HG03066 (cell line): ENCODE data around the gene TMEM163.
"Not testable (repeated sequence)": the region's sequence is repeated elsewhere in the genome, so short reads cannot be mapped to it uniquely, and the experiment has no call there.

Experiments used
- ATAC-seq: cut with Tn5 transposase; IDR thresholded peaks from one replicate; pipeline ENCODE4 v1.9.1; 2021; ENCODE audit warnings: low read depth; ENCODE audit not compliant: unreplicated experiment

Gene TMEM163

GRCh38 chr2:134499307-134499926, 219.4 kb downstream of the TMEM163 start:
- no peak for ATAC-seq

DNA sequence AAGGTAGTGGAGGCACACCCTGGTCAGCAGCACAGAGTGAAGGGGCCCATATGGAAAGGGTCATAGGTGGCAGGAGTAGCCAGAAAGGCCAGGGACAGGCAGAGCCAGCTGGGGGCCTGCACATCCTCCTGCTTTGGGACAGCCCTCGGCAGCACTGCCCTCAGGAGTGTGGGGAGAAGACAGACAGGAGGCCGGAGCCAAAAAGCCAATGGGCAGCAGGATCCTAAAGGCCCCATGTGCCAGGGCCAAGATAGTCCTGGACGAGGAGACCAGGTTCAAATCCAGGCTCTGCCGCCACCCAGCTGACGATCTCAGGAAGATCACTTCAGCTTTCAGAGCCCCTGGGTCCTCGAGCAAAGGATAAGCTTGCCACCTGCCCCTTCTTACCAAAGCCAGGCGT, 220.1 kb downstream of the TMEM163 start:
- ATAC-seq = no peak

DNA sequence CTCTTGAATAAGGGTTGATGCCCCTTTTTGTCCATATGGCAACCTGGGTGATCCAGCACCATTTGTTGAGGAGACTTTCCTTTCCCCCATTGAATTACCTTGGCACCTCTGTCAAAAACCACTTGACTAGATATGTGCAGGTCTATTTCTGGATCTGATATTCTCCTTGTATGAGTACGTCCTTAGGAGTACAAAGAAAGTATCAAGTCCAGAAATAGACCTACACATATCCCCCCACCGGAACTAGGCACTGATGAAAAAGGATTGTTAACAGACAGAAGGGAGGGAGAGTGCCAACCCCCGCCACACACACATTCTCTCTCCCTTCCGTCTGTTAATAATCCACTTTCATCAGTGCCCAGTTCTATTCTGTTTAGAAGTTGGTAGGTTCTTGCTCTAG, 225.0 kb downstream of the TMEM163 start:
- no peak for ATAC-seq

DNA sequence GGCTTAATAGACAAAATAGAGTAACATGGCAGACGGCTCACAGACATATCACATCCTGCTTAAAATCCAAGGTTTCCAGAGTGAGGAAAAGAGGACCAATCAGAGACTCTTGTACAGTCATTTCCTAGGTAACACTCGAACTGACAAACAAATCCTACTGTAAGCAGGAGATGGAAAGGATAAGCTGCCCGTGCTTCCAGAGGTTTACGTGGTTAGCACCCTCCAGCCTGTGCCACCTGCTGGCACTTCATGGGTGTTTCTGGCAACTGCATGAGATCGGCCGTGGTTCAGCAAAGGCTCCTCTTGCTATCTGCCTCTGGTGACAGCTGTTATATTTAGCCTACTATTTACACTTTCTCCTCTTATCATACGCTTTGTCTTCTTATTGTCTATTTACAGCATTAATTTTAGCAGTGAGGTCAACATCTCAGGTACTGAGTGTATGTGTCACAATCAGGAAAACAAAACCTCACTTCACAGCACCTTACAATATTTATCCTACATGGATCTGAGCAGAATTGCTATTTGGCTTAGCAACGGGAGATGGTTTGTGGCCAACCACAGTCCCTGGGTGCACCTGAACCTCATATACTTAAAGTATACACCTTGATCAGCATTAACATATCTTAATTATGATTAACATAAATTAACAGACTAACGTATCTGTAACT, 226.9 kb downstream of the TMEM163 start:
- no peak for ATAC-seq

GRCh38 chr2:134491022-134491421, 227.8 kb downstream of the TMEM163 start:
- no peak for ATAC-seq

DNA sequence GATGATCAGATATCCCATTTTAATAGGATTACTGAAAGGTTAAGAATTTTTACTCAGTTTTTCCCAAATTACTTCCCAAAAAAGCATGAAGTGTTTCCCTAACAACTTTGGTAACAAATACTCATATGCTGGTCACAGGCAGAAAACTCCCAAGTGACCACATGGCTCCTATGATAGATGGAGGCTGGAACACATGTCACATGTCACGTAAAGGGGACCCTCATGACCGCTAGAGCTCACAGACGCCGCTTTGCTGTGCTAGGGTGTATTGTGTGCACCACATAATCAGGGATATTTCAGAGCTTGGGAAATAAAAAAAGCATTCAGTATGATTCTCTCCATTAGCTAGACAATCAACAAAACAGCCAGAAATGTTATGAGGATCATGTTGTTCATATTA, 228.2 kb downstream of the TMEM163 start:
- no peak for ATAC-seq

DNA sequence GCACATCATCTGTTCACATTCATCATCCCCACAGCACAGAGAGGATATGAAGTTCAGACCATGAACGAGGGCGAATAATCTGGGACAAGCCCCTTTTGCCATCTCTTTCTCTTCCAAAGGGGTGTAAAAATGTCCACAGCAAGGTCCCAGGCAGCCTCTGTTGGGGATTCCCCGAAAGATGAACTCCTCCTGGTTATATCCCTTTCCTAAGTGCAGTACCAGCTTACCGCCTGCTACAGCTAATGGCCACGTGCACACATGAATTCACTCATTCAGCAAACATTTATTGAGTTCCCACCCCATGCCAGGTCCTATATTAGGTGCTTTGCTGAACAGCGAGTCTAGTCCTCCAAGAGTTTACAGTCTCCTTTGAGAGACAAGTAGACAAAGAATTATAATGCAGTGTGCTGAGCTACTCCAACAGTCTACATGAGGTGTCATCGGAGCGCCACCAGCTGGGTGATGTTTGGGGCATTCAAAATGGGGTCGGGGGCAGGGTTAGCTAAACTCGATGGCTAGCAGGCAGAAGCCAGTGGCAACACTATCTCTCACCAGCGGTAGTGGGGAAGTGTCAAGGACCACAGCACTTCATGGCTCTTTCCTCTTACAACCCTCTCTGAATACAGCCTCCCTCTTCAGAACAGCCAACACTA, 228.9 kb downstream of the TMEM163 start:
- ATAC-seq = no peak

DNA sequence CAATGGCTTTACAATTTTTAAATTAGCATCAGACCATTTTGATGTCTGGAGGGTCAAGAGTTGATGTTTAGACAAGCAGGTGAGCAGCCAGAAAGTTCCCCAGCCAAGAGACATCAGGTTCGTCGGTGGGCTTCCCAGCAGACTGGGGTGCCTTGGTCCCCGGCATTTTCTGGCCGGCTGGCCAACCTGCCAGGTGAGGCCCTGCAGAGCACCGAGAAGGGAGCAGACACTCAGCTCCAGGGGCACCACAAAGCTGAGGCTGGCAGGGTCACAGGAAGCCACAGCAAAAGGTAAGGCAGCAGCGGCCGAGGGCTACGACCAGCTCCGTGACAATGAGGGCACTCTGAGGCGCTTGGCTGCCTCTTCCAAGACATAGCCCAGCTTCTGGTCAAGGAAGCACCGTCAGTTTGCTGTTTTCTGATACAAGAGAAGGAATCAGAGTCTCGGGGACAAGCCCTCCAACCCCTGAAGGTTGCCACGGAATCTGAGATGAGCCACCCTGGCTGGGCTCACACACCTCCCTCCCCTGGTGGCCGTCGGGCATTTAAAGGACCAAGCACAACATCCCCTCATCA, 235.9 kb downstream of the TMEM163 start:
- no peak for ATAC-seq

DNA sequence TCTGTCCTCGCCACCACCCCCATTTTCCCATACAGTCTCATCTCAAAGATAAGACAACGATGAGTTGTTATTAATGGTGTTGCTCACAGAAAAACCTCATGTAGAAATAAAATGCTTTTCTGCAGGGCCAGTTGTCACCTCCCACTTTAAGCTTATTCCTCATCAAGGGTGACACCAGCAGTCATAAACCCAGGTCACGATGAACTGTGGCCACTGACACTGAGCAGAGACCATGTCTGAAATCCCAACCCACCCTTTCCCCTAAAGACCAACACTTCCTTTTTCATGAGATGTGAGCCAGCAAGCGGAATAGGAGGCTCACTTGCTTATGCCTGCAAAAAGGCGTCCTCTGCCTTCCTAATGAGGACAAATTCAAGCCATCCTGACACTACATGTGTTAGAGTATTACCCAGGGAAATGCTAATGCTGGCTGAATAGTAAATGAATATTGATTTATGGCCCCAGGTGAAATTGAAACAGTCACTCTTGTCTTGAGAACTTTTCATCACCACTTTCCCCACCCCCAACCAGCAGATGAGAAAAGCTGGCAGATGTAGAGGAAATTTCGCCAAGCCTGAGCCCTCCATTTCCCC, 236.6 kb downstream of the TMEM163 start:
- no peak for ATAC-seq

- ATAC-seq = no peak
These were observed 239.0 kb downstream of the TMEM163 start for GRCh38 chr2:134479696-134480330.

DNA sequence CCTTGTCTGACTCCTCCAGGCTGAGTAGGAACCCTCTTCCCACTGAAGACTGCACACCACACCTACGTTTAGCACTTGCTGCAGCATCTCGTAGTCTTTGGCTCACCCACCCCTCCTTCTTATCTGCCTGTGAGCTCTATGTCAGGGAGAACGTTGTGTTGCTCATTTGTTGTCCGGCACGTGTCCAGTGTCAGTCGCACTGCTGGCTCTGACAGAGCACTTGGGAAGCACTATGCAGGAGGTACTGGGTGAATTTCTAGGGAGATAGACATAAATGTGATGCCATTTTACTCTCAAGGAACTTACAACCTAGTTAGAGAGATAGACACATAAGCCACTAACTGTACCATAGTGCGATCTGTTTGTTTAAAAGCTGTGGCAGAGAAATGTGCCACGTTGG, 241.8 kb downstream of the TMEM163 start:
- not testable (repeated sequence) for ATAC-seq

- ATAC-seq = no peak
These were observed 248.1 kb downstream of the TMEM163 start for GRCh38 chr2:134470561-134471168.

- ATAC-seq = no peak
These were observed 249.2 kb downstream of the TMEM163 start for GRCh38 chr2:134469516-134470115.

- no peak for ATAC-seq
These were observed 250.0 kb downstream of the TMEM163 start for GRCh38 chr2:134468776-134469175.

GRCh38 chr2:134468164-134468563, 250.6 kb downstream of the TMEM163 start:
- no peak for ATAC-seq

DNA sequence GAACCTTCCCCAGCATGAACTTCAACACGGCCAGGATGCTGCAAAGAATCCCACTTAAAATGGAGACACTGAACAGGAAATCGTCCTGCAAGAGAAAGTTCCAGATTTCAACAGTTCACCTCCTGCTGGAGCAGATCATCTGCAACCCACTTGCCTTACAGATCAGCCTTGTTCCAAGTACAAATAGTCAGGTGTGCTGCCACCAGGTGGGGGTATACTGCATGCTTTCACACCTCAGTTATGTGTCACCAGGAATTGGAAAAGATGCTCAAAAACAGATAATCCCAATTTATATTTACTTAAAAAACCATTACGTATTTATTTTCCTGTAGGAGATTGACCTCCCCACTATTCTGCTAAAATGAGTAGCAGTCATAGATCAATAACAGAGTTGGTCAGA, 252.7 kb downstream of the TMEM163 start:
- no peak for ATAC-seq

- no peak for ATAC-seq
These were observed 253.3 kb downstream of the TMEM163 start for GRCh38 chr2:134465228-134466105.

- ATAC-seq = no peak
These were observed 255.1 kb downstream of the TMEM163 start for GRCh38 chr2:134463699-134464022.
